GM12878 (cell line): ENCODE results near the gene MARCHF10. TPM values are rescaled to one million over a fixed set of nuclear protein-coding genes. Genes with fewer than 3 reads are reported as not detected.

Experiments
- ATAC-seq: fragments of 200-7000 bp; cut with Tn5 transposase; 3 replicates; pipeline ENCODE4 v1.9.1; 2020; ENCODE audit warnings: mild to moderate bottlenecking, moderate library complexity
- BruUV-seq: library from RNA; stranded (reverse); fragments of 400-500 nt; replicated peaks from 2 replicates; lab custom pipeline; 2021; lab: Mats Ljungman, UMichigan
- CTCF ChIA-PET: fragments of 300-600 bp; sonication (Branson Sonifier 250); formaldehyde crosslinking; extraction: SDS; loops from one replicate; lab custom pipeline; 2021; ENCODE audit warnings: inconsistent platforms; lab: Yijun Ruan, JAX
- POLR2A ChIA-PET: fragments of 350-600 bp; formaldehyde crosslinking; extraction: SDS; loops from one replicate; lab custom pipeline; 2021; ENCODE audit warnings: inconsistent platforms; lab: Charles Lee
- RAD21 ChIA-PET: fragments of 300-600 bp; sonication (Branson Sonifier 250); formaldehyde crosslinking; loops from one replicate; lab custom pipeline; 2023; ENCODE audit warnings: antibody characterized with exemption; ENCODE audit not compliant: unreplicated experiment; lab: Charles Lee
- SMC1A ChIA-PET: fragments of 300-600 bp; sonication (Branson Sonifier 250); formaldehyde crosslinking; loops from one replicate; lab custom pipeline; 2023; ENCODE audit not compliant: unreplicated experiment, uncharacterized antibody; lab: Charles Lee
- DNase-seq: peaks from one replicate; pipeline ENCODE4 v3.0.0-alpha.2; 2011; ENCODE audit warnings: low read depth, low spot score
- FAIRE-seq: peaks from 3 replicates; lab custom pipeline; 2011; peaks lifted over from hg19 to GRCh38; lab: Jason Lieb, UNC
- H2AFZ ChIP-seq: 2 replicates; pipeline ENCODE4 v1.6.0; 2011; ENCODE audit warnings: low read depth, low read length, control low read depth; ENCODE audit not compliant: control insufficient read depth
- H3K27ac ChIP-seq: 2 replicates; pipeline ENCODE4 v1.5.1; 2011; ENCODE audit warnings: control low read depth; ENCODE audit not compliant: control insufficient read depth, insufficient read depth
- H3K27me3 ChIP-seq, 2 experiments: replicated peaks in 1 of 2; 2 replicates each; pipeline versions ENCODE4 v1.6.0 to v1.6.1; 2011; ENCODE audit warnings: low read length in 1 of 2; ENCODE audit not compliant: control insufficient read depth in 2 of 2, insufficient read depth in 2 of 2
- H3K36me3 ChIP-seq, 2 experiments: 2 replicates each; pipeline ENCODE4 v1.5.1; 2011; ENCODE audit warnings: low read length in 1 of 2; ENCODE audit not compliant: control insufficient read depth in 2 of 2, insufficient read depth in 2 of 2
- H3K4me1 ChIP-seq: 2 replicates; pipeline ENCODE4 v1.6.1; 2011; ENCODE audit warnings: mild to moderate bottlenecking, low read length, moderate library complexity, mixed read lengths; ENCODE audit not compliant: control insufficient read depth, insufficient read depth
- H3K4me2 ChIP-seq: 2 replicates; pipeline ENCODE4 v1.6.0; 2011; ENCODE audit warnings: control low read depth; ENCODE audit not compliant: control insufficient read depth, insufficient read depth
- H3K4me3 ChIP-seq: fragments of 200-600 bp; sonication (generic); 2 replicates; pipeline ENCODE4 v1.5.1; 2016
- H3K79me2 ChIP-seq: 2 replicates; pipeline ENCODE4 v1.6.0; 2011; ENCODE audit warnings: low read length; ENCODE audit not compliant: control insufficient read depth, insufficient read depth
- H3K9ac ChIP-seq: 2 replicates; pipeline ENCODE4 v1.8.0; 2011; ENCODE audit warnings: low read length, control low read depth, mixed read lengths; ENCODE audit not compliant: control insufficient read depth, insufficient read depth
- H3K9me3 ChIP-seq: replicated peaks from 3 replicates; pipeline ENCODE4 v1.5.1; 2011; ENCODE audit warnings: mild to moderate bottlenecking, low read length; ENCODE audit not compliant: control insufficient read depth, insufficient read depth
- H4K20me1 ChIP-seq: 2 replicates; pipeline ENCODE4 v1.6.0; 2011; ENCODE audit not compliant: control insufficient read depth, insufficient read depth
- ASH2L ChIP-seq: fragments of 300-600, 200-600 bp; sonication (generic); IDR thresholded peaks from 2 replicates; pipeline ENCODE4 v1.6.1; 2017; ENCODE audit warnings: low read depth, mild to moderate bottlenecking, borderline replicate concordance
- ATF7 ChIP-seq: fragments of 450-650 bp; IDR thresholded peaks from 2 replicates; pipeline ENCODE4 v1.6.1; 2016; ENCODE audit warnings: low read depth, mild to moderate bottlenecking
- BCLAF1 ChIP-seq: fragments of 450-650 bp; IDR thresholded peaks from 2 replicates; pipeline ENCODE4 v1.6.1; 2017; ENCODE audit warnings: antibody characterized with exemption, mild to moderate bottlenecking, moderate library complexity
- CBFB ChIP-seq: IDR thresholded peaks from 2 replicates; pipeline ENCODE4 v1.6.1; 2016; ENCODE audit warnings: antibody characterized with exemption, low read depth
- E2F8 ChIP-seq: fragments of 450-650 bp; IDR thresholded peaks from 2 replicates; pipeline ENCODE4 v1.6.1; 2018; ENCODE audit warnings: mild to moderate bottlenecking, low read depth, moderate library complexity; ENCODE audit not compliant: partially characterized antibody
- FOS ChIP-seq: IDR thresholded peaks from 3 replicates; pipeline ENCODE4 v1.6.1; 2011; ENCODE audit warnings: borderline replicate concordance; ENCODE audit not compliant: insufficient read length; ENCODE audit errors: extremely low read depth
- FOXK2 ChIP-seq: fragments of 450-650 bp; IDR thresholded peaks from 2 replicates; pipeline ENCODE4 v1.6.1; 2017; ENCODE audit warnings: mild to moderate bottlenecking, moderate library complexity
- KDM1A ChIP-seq: fragments of 200-600 bp; sonication (generic); IDR thresholded peaks from 2 replicates; pipeline ENCODE4 v1.6.1; 2016; ENCODE audit warnings: borderline replicate concordance
- LARP7 ChIP-seq: fragments of 450-650 bp; IDR thresholded peaks from 2 replicates; pipeline ENCODE4 v1.6.1; 2017; ENCODE audit warnings: mild to moderate bottlenecking
- MXI1 ChIP-seq: fragments of 150-350 bp; IDR thresholded peaks from 2 replicates; pipeline ENCODE4 v1.6.1; 2011; ENCODE audit warnings: low read depth, mild to moderate bottlenecking, inconsistent platforms, low read length, improper control_type of control experiment
- MYB ChIP-seq: fragments of 150-350 bp; IDR thresholded peaks from 2 replicates; pipeline ENCODE4 v1.6.1; 2014; ENCODE audit warnings: mild to moderate bottlenecking, low read depth, low read length, borderline replicate concordance
- POLR2AphosphoS2 ChIP-seq: IDR thresholded peaks from 2 replicates; pipeline ENCODE4 v1.6.1; 2011; ENCODE audit warnings: low read depth, mild to moderate bottlenecking, low read length, improper control_type of control experiment, moderate library complexity
- POU2F2 ChIP-seq: IDR thresholded peaks from 3 replicates; pipeline ENCODE4 v1.6.1; 2011; ENCODE audit warnings: low read depth, mild to moderate bottlenecking, low read length, borderline replicate concordance
- TBL1XR1 ChIP-seq: IDR thresholded peaks from 2 replicates; pipeline ENCODE4 v1.6.1; 2012; ENCODE audit warnings: low read depth, low read length, improper control_type of control experiment
- TCF12 ChIP-seq: IDR thresholded peaks from 2 replicates; pipeline ENCODE4 v1.6.1; 2011; ENCODE audit warnings: low read depth, mild to moderate bottlenecking, low read length
- WGBS: methylation state at CpG from one replicate; pipeline ENCODE4 v1.1.6; 2016; ENCODE audit warnings: low lambda C conversion rate; ENCODE audit not compliant: insufficient replicate concordance, insufficient coverage; ENCODE audit errors: missing lambda C conversion rate; 5-methylcytosine and 5-hydroxymethylcytosine counted together
- in situ Hi-C: fragments of 300-500 bp; cut with MboI; formaldehyde crosslinking; loops from 9 replicates; pipeline ENCODE4 v1.14.3; 2018; ENCODE audit warnings: mixed read lengths
- intact Hi-C: fragments of 100-400 bp; cut with micrococcal nuclease; formaldehyde crosslinking; loops from one replicate; pipeline ENCODE4 v1.14.2; 2022; ENCODE audit not compliant: unreplicated experiment
- polyA plus RNA-seq, 11 experiments: library from polyadenylated mRNA; depleted of rRNA in 4 of 11; unstranded in 6 of 11; stranded (reverse) in 5 of 11; fragments of >200 nt; fragmentation: Nextera tagmentation in 4 of 11; fragmentation: Illumina TruSeq in 1 of 11; extraction: Ambion mirVana in 4 of 11; extraction: Trizol in 1 of 11; gene quantifications; 1 replicate in 1 of 11; 2 replicates in 10 of 11; pipeline versions ENCODE4 v1.2.1 to v1.2.3, GENCODE V29; 2011 to 2016; ENCODE audit warnings: inconsistent platforms in 2 of 11, missing spikeins in 2 of 11, low read depth in 1 of 11
- total RNA-seq, 4 experiments: library from RNA; depleted of rRNA in 3 of 4; stranded (reverse); fragments of >200 nt in 3 of 4; fragmentation: Illumina TruSeq in 1 of 4; extraction: Trizol in 1 of 4; gene quantifications; 2 replicates each; pipeline versions ENCODE4 v1.2.1 to v1.2.3, GENCODE V29; 2013 to 2021

Gene MARCHF10
- total and polyA plus RNA-seq, 10 of the 15 experiments (the other 5 are each of a cell fraction or from before 2014, with no cell fraction given): 0.11 to 0.24 TPM; not detected in 8

- ATAC-seq (no peak), DNase-seq (no peak), FAIRE-seq (no peak)
- no peak overlapping the region for H3K27ac ChIP-seq
- peaks cover 6% of the 10 kb centered on the region; the same call in 2 of the 3 replicates for H3K9me3 ChIP-seq
- CTCF ChIA-PET: no interaction called here
- in situ Hi-C loops: no loop called here
- no peaks in the 10 kb centered on the region for H4K20me1 ChIP-seq
- POLR2A ChIA-PET: no interaction called here
- intact Hi-C loops: no loop called here
- no peak for TF ChIP-seq ASH2L
- TF ChIP-seq LARP7: no peak
- no peak for TF ChIP-seq MYB
- no peak for TF ChIP-seq FOXK2
- TF ChIP-seq TCF12: no peak
- no peak for TF ChIP-seq TBL1XR1
- no peak for TF ChIP-seq MXI1
- TF ChIP-seq KDM1A: no peak
- no peak for TF ChIP-seq POLR2AphosphoS2
- TF ChIP-seq FOS: no peak
- no peak for TF ChIP-seq CBFB
- TF ChIP-seq E2F8: no peak
- TF ChIP-seq ATF7: no peak
- TF ChIP-seq POU2F2: no peak
- TF ChIP-seq BCLAF1: no peak
- H3K79me2 ChIP-seq: no peaks in the 10 kb centered on the region
- H2AFZ ChIP-seq: no peak overlapping the region
- no TSS peak for BruUV-seq
- H3K36me3 ChIP-seq: no peaks in the 10 kb centered on the region
- H3K9ac ChIP-seq: no peak overlapping the region
- RAD21 ChIA-PET: no interaction called here
- H3K4me1 ChIP-seq: no peaks in the 10 kb centered on the region
- no peaks in the 10 kb centered on the region; a peak in 1 of 4 replicates for H3K27me3 ChIP-seq
- SMC1A ChIA-PET: no interaction called here
- no peak overlapping the region for H3K4me2 ChIP-seq
- H3K4me3 ChIP-seq: no peak overlapping the region
- 94% methylated on average over 1 of the region's 1 CpG for WGBS
Measured at GRCh38 chr17:62661337-62661736, 146.8 kb downstream of the MARCHF10 start.
